Measurements from ENCODE around the gene AUTS2. TPM values are rescaled to one million over a fixed set of nuclear protein-coding genes. Genes with fewer than 3 reads are reported as not detected.

Gene AUTS2
- total RNA-seq, 1 experiment from 2014 or later = 2.2 TPM

- Histone ChIP-seq H3K4me3 (no peak overlapping the region), H3K9me3 (no peaks in the 10 kb centered on the region), H3K27me3 (no peaks in the 10 kb centered on the region), H3K36me3 (no peaks in the 10 kb centered on the region)
- DNase-seq = no peak
Measured at GRCh38 chr7:70210936-70211310, 612.6 kb downstream of the AUTS2 start.

- Histone ChIP-seq H3K4me3 (no peak overlapping the region), H3K27me3 (no peaks in the 10 kb centered on the region), H3K9me3 (no peaks in the 10 kb centered on the region), H3K36me3 (no peaks in the 10 kb centered on the region)
- DNase-seq = no peak
Measured at GRCh38 chr7:70212281-70212680, 614.0 kb downstream of the AUTS2 start.

- no peak for DNase-seq
- no peaks in the 10 kb centered on the region for H3K36me3 ChIP-seq
- no peak overlapping the region for H3K4me3 ChIP-seq
- no peaks in the 10 kb centered on the region for H3K9me3 ChIP-seq
- H3K27me3 ChIP-seq = no peaks in the 10 kb centered on the region
Measured at GRCh38 chr7:70214071-70214470, 615.8 kb downstream of the AUTS2 start.

GRCh38 chr7:70215491-70215890 lies 617.2 kb downstream of the AUTS2 start:
- H3K9me3 ChIP-seq = no peaks in the 10 kb centered on the region
- no peak overlapping the region for H3K4me3 ChIP-seq
- no peaks in the 10 kb centered on the region for H3K36me3 ChIP-seq
- DNase-seq = peak; percentile 30
- H3K27me3 ChIP-seq = no peaks in the 10 kb centered on the region

- DNase-seq = no peak
Measured at GRCh38 chr7:70217571-70217970, 619.3 kb downstream of the AUTS2 start.

GRCh38 chr7:70218006-70218405 lies 619.7 kb downstream of the AUTS2 start:
- no peak for DNase-seq
- no peaks in the 10 kb centered on the region for H3K36me3 ChIP-seq
- H3K4me3 ChIP-seq = no peak overlapping the region
- no peaks in the 10 kb centered on the region for H3K9me3 ChIP-seq
- no peaks in the 10 kb centered on the region for H3K27me3 ChIP-seq

More at GRCh38 chr7:70217571-70217970, 619.3 kb downstream of the AUTS2 start:
- Histone ChIP-seq H3K4me3 (no peak overlapping the region), H3K9me3 (no peaks in the 10 kb centered on the region), H3K27me3 (no peaks in the 10 kb centered on the region), H3K36me3 (no peaks in the 10 kb centered on the region)

GRCh38 chr7:70219061-70219460 lies 620.8 kb downstream of the AUTS2 start:
- H3K36me3 ChIP-seq = no peaks in the 10 kb centered on the region
- H3K27me3 ChIP-seq = no peaks in the 10 kb centered on the region
- no peak overlapping the region for H3K4me3 ChIP-seq
- no peak for DNase-seq
- H3K9me3 ChIP-seq = no peaks in the 10 kb centered on the region

- Histone ChIP-seq H3K36me3 (no peaks in the 10 kb centered on the region), H3K4me3 (no peak overlapping the region), H3K27me3 (no peaks in the 10 kb centered on the region), H3K9me3 (peaks cover 11% of the 10 kb centered on the region)
- no peak for DNase-seq
Measured at GRCh38 chr7:70229242-70229641, 631.0 kb downstream of the AUTS2 start.

- Histone ChIP-seq H3K27me3 (no peaks in the 10 kb centered on the region), H3K9me3 (peaks cover 11% of the 10 kb centered on the region)
Measured at GRCh38 chr7:70230761-70231160, 632.5 kb downstream of the AUTS2 start.

GRCh38 chr7:70233776-70234175 lies 635.5 kb downstream of the AUTS2 start:
- Histone ChIP-seq H3K27me3 (no peaks in the 10 kb centered on the region), H3K4me3 (no peak overlapping the region), H3K9me3 (peaks cover 11% of the 10 kb centered on the region), H3K36me3 (no peaks in the 10 kb centered on the region)
- DNase-seq = no peak

More at GRCh38 chr7:70230761-70231160, 632.5 kb downstream of the AUTS2 start:
- Histone ChIP-seq H3K4me3 (no peak overlapping the region), H3K36me3 (no peaks in the 10 kb centered on the region)
- no peak for DNase-seq

- Histone ChIP-seq H3K4me3 (no peak overlapping the region), H3K27me3 (no peaks in the 10 kb centered on the region), H3K36me3 (no peaks in the 10 kb centered on the region), H3K9me3 (no peaks in the 10 kb centered on the region)
- no peak for DNase-seq
Measured at GRCh38 chr7:70237256-70237655, 639.0 kb downstream of the AUTS2 start.

GRCh38 chr7:70237831-70238575 lies 639.7 kb downstream of the AUTS2 start:
- no peaks in the 10 kb centered on the region for H3K27me3 ChIP-seq
- H3K9me3 ChIP-seq = no peaks in the 10 kb centered on the region
- no peak for DNase-seq
- H3K36me3 ChIP-seq = no peaks in the 10 kb centered on the region
- no peak overlapping the region for H3K4me3 ChIP-seq

- Histone ChIP-seq H3K36me3 (no peaks in the 10 kb centered on the region), H3K27me3 (no peaks in the 10 kb centered on the region), H3K9me3 (no peaks in the 10 kb centered on the region), H3K4me3 (no peak overlapping the region)
- DNase-seq = no peak
Measured at GRCh38 chr7:70239918-70240317, 641.6 kb downstream of the AUTS2 start.

- H3K4me3 ChIP-seq = no peak overlapping the region
- H3K27me3 ChIP-seq = no peaks in the 10 kb centered on the region
- no peak for DNase-seq
- no peaks in the 10 kb centered on the region for H3K36me3 ChIP-seq
- H3K9me3 ChIP-seq = no peaks in the 10 kb centered on the region
Measured at GRCh38 chr7:70240873-70241272, 642.6 kb downstream of the AUTS2 start.

GRCh38 chr7:70241536-70242175 lies 643.4 kb downstream of the AUTS2 start:
- H3K4me3 ChIP-seq = no peak overlapping the region
- H3K27me3 ChIP-seq = no peaks in the 10 kb centered on the region
- H3K36me3 ChIP-seq = no peaks in the 10 kb centered on the region
- DNase-seq = no peak
- H3K9me3 ChIP-seq = no peaks in the 10 kb centered on the region

GRCh38 chr7:70242826-70243225 lies 644.6 kb downstream of the AUTS2 start:
- Histone ChIP-seq H3K4me3 (no peak overlapping the region), H3K9me3 (no peaks in the 10 kb centered on the region), H3K36me3 (no peaks in the 10 kb centered on the region), H3K27me3 (no peaks in the 10 kb centered on the region)
- no peak for DNase-seq

GRCh38 chr7:70243443-70243842 lies 645.2 kb downstream of the AUTS2 start:
- H3K36me3 ChIP-seq = no peaks in the 10 kb centered on the region
- H3K4me3 ChIP-seq = no peak overlapping the region
- DNase-seq = no peak
- H3K27me3 ChIP-seq = no peaks in the 10 kb centered on the region
- H3K9me3 ChIP-seq = no peaks in the 10 kb centered on the region

GRCh38 chr7:70257921-70258320 lies 659.6 kb downstream of the AUTS2 start:
- no peak for DNase-seq
- Histone ChIP-seq H3K27me3 (no peaks in the 10 kb centered on the region), H3K4me3 (no peak overlapping the region), H3K36me3 (no peaks in the 10 kb centered on the region), H3K9me3 (no peaks in the 10 kb centered on the region)

Measured in MG63 (cell line).